Ishikawa (cell line): ENCODE results near the gene CPT1C.

Source experiments
- CEBPB ChIP-seq: IDR thresholded peaks from 2 replicates; pipeline ENCODE4 v1.6.1; 2012
- CREB1 ChIP-seq: IDR thresholded peaks from 2 replicates; pipeline ENCODE4 v1.6.1; 2012; ENCODE audit warnings: low read depth
- EGR1 ChIP-seq: IDR thresholded peaks from 2 replicates; pipeline ENCODE4 v1.6.1; 2012
- EP300 ChIP-seq: IDR thresholded peaks from 2 replicates; pipeline ENCODE4 v1.6.1; 2012; ENCODE audit warnings: borderline replicate concordance
- FOXM1 ChIP-seq: IDR thresholded peaks from 2 replicates; pipeline ENCODE4 v1.6.1; 2012; ENCODE audit warnings: low read depth, borderline replicate concordance
- NFIC ChIP-seq: IDR thresholded peaks from 2 replicates; pipeline ENCODE4 v1.6.1; 2012
- RAD21 ChIP-seq: IDR thresholded peaks from 2 replicates; pipeline ENCODE4 v1.6.1; 2012; ENCODE audit warnings: low read depth
- TAF1 ChIP-seq: IDR thresholded peaks from 2 replicates; pipeline ENCODE4 v1.6.1; 2012; ENCODE audit warnings: low read depth, mild to moderate bottlenecking
- TCF12 ChIP-seq: IDR thresholded peaks from 2 replicates; pipeline ENCODE4 v1.6.1; 2012; ENCODE audit warnings: low read depth
- TEAD4 ChIP-seq: IDR thresholded peaks from 2 replicates; pipeline ENCODE4 v1.6.1; 2012
- YY1 ChIP-seq: IDR thresholded peaks from 2 replicates; pipeline ENCODE4 v1.6.1; 2012; ENCODE audit warnings: low read depth
- ZBTB7A ChIP-seq: IDR thresholded peaks from 2 replicates; pipeline ENCODE4 v1.6.1; 2012; ENCODE audit warnings: low read depth
- TF ChIP-seq, protein P1 (sequence below): IDR thresholded peaks from 2 replicates; pipeline ENCODE4 v1.6.1; 2012
- TF ChIP-seq, protein P2 (sequence below): IDR thresholded peaks from 2 replicates; pipeline ENCODE4 v1.6.1; 2012
- TF ChIP-seq, protein P3 (sequence below): IDR thresholded peaks from 2 replicates; pipeline ENCODE4 v1.6.1; 2012; ENCODE audit warnings: low read depth, mild to moderate bottlenecking

The CPT1C gene

DNA sequence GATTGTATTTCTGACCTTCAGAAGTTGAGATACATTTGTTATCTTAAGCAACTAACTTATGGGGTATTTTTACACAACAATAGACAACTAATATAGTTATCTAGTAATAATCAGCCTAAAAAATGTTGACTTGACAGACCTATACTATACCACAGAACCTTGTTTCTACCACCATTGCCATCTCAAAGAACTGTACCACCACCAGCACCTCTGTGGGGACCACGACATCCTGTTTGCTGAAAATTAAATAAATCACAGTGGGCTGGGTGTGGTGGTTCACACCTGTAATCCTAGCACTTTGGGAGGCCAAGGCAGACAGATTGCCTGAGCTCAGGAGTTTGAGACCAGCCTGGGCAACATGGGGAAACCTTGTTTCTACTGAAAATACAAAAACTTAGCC is 48.2 kb downstream of the CPT1C start:
- TF ChIP-seq, protein P1, sequence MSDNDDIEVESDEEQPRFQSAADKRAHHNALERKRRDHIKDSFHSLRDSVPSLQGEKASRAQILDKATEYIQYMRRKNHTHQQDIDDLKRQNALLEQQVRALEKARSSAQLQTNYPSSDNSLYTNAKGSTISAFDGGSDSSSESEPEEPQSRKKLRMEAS, result no peak
- TF ChIP-seq CREB1, result no peak
- no peak for TF ChIP-seq EP300
- TF ChIP-seq TEAD4, result no peak
- TF ChIP-seq RAD21, result no peak
- no peak for TF ChIP-seq FOXM1
- TF ChIP-seq, protein P2, sequence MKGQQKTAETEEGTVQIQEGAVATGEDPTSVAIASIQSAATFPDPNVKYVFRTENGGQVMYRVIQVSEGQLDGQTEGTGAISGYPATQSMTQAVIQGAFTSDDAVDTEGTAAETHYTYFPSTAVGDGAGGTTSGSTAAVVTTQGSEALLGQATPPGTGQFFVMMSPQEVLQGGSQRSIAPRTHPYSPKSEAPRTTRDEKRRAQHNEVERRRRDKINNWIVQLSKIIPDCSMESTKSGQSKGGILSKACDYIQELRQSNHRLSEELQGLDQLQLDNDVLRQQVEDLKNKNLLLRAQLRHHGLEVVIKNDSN, result no peak
- no peak for TF ChIP-seq TAF1
- TF ChIP-seq, protein P3, sequence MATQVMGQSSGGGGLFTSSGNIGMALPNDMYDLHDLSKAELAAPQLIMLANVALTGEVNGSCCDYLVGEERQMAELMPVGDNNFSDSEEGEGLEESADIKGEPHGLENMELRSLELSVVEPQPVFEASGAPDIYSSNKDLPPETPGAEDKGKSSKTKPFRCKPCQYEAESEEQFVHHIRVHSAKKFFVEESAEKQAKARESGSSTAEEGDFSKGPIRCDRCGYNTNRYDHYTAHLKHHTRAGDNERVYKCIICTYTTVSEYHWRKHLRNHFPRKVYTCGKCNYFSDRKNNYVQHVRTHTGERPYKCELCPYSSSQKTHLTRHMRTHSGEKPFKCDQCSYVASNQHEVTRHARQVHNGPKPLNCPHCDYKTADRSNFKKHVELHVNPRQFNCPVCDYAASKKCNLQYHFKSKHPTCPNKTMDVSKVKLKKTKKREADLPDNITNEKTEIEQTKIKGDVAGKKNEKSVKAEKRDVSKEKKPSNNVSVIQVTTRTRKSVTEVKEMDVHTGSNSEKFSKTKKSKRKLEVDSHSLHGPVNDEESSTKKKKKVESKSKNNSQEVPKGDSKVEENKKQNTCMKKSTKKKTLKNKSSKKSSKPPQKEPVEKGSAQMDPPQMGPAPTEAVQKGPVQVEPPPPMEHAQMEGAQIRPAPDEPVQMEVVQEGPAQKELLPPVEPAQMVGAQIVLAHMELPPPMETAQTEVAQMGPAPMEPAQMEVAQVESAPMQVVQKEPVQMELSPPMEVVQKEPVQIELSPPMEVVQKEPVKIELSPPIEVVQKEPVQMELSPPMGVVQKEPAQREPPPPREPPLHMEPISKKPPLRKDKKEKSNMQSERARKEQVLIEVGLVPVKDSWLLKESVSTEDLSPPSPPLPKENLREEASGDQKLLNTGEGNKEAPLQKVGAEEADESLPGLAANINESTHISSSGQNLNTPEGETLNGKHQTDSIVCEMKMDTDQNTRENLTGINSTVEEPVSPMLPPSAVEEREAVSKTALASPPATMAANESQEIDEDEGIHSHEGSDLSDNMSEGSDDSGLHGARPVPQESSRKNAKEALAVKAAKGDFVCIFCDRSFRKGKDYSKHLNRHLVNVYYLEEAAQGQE, result no peak
- TF ChIP-seq TCF12, result no peak
- TF ChIP-seq YY1, result no peak
- TF ChIP-seq ZBTB7A, result no peak

DNA sequence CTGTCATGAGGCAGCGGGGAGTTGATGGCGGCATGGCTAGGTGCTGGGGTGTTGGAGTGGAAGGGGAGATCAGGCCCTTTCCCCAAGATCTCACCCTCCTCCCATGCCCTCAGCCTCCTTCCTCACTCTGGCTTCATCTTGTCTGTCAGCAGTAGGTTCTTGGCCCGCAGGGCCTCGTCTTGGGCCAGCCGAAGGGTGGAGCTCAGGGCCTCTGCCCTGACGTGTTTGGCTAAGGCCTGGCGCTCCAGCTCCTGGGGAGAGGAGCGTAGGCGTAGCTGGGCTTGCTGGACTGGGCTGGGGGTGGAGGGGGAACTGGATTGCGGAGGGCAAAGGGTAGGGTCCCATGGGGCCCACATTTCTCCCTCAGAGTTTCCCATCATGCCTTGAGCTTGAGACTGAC is 49.0 kb downstream of the CPT1C start:
- TF ChIP-seq CEBPB (no peak), CREB1 (no peak), YY1 (no peak), ZBTB7A (no peak), EP300 (no peak), TCF12 (no peak), TEAD4 (no peak), NFIC (no peak), TAF1 (no peak), FOXM1 (no peak), EGR1 (no peak), RAD21 (no peak)
- TF ChIP-seq, protein P1, result no peak
- TF ChIP-seq, protein P2, result no peak
- TF ChIP-seq, protein P3, result no peak

DNA sequence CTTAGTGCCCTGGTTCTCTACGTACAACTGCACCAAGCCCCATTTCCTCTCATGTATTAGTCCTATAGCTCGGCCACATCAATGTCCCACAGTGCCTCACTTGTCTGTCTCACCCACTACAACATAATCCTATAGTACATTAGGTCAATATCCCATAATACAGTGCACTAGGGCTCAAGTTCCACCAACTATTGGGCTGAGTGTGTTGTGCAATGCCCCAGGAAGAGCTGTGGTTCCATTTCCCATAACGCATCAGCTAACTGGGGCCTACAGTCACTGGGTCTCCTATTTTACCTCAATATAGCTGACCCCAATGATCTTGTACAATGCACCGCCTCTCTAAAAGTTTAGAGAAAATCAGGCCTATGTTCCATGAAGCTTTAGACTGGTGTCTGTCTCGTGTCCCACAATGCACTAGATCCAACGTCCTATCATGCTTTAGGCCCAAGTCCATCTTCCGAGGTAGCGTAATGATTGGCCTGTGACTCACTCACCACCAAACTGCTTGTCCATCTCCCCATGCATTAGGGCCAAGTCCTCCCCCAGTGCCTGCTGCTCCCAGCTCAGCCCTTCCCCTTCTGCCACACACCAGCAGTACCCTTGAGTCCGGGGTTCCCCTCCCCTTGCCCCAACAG is 50.4 kb downstream of the CPT1C start:
- TF ChIP-seq CEBPB, result peak; percentile 50
- TF ChIP-seq RAD21, result no peak

DNA sequence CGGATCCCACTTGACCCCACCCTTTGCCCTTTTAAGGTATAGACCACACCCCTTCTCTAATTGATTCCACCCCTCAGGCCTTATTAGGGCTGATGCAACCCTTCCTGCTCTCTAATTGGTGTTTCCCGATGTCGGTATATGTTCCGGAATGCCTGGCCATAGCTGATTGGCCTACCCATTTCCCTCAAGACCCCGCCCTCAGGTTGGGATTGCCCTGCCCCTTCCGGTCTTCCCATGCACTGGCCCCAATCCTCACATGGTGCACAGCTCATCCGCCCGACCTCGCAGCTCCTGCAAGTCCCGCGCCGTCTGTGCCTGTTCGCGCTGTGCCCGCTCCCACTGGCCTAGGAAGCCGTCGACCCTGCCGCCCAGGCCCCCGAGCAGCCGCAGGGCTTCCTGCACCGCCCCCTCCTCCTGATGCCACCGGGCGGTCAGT is 54.0 kb downstream of the CPT1C start:
- no peak for TF ChIP-seq FOXM1
- no peak for TF ChIP-seq EGR1
- TF ChIP-seq YY1, result no peak
- TF ChIP-seq, protein P2, result no peak
- TF ChIP-seq RAD21, result no peak
- TF ChIP-seq ZBTB7A, result no peak
- TF ChIP-seq TCF12, result no peak
- TF ChIP-seq, protein P3, result no peak
- no peak for TF ChIP-seq CREB1
- TF ChIP-seq TEAD4, result no peak
- no peak for TF ChIP-seq TAF1
- TF ChIP-seq EP300, result no peak
- no peak for TF ChIP-seq NFIC
- TF ChIP-seq, protein P1, result no peak
- no peak for TF ChIP-seq CEBPB
